ENCODE data around the gene HIBADH.

- TF ChIP-seq, protein P1, sequence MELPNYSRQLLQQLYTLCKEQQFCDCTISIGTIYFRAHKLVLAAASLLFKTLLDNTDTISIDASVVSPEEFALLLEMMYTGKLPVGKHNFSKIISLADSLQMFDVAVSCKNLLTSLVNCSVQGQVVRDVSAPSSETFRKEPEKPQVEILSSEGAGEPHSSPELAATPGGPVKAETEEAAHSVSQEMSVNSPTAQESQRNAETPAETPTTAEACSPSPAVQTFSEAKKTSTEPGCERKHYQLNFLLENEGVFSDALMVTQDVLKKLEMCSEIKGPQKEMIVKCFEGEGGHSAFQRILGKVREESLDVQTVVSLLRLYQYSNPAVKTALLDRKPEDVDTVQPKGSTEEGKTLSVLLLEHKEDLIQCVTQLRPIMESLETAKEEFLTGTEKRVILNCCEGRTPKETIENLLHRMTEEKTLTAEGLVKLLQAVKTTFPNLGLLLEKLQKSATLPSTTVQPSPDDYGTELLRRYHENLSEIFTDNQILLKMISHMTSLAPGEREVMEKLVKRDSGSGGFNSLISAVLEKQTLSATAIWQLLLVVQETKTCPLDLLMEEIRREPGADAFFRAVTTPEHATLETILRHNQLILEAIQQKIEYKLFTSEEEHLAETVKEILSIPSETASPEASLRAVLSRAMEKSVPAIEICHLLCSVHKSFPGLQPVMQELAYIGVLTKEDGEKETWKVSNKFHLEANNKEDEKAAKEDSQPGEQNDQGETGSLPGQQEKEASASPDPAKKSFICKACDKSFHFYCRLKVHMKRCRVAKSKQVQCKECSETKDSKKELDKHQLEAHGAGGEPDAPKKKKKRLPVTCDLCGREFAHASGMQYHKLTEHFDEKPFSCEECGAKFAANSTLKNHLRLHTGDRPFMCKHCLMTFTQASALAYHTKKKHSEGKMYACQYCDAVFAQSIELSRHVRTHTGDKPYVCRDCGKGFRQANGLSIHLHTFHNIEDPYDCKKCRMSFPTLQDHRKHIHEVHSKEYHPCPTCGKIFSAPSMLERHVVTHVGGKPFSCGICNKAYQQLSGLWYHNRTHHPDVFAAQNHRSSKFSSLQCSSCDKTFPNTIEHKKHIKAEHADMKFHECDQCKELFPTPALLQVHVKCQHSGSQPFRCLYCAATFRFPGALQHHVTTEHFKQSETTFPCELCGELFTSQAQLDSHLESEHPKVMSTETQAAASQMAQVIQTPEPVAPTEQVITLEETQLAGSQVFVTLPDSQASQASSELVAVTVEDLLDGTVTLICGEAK (IDR thresholded peaks at IDR 0.05), result no peak
- TF ChIP-seq, protein P1 (CRISPR knock-in tag; IDR thresholded peaks at IDR 0.05), result no peak
- TF ChIP-seq JUN (IDR thresholded peaks at IDR 0.05; ENCODE audit: borderline replicate concordance, low read depth, low read length) (no peak), JUN (CRISPR knock-in tag; IDR thresholded peaks at IDR 0.05; ENCODE audit: borderline replicate concordance) (no peak), PHF8 (IDR thresholded peaks at IDR 0.05; ENCODE audit: borderline replicate concordance, low read length) (no peak), MTA1 (IDR thresholded peaks at IDR 0.05; ENCODE audit: borderline replicate concordance) (no peak), NFIC (IDR thresholded peaks at IDR 0.05) (no peak), ERF (CRISPR knock-in tag; IDR thresholded peaks at IDR 0.05) (no peak), ZNF24 (IDR thresholded peaks at IDR 0.05) (no peak), EZH2 (IDR thresholded peaks at IDR 0.05; ENCODE audit: borderline replicate concordance, low read depth, low read length) (no peak), ATF6 (CRISPR knock-in tag; IDR thresholded peaks at IDR 0.05) (no peak), TCF7L2 (IDR thresholded peaks at IDR 0.05; ENCODE audit: low read depth, low read length) (no peak), FOXK1 (CRISPR knock-in tag; IDR thresholded peaks at IDR 0.05; ENCODE audit: borderline replicate concordance) (no peak), USF2 (CRISPR knock-in tag; IDR thresholded peaks at IDR 0.05) (no peak)
- TF ChIP-seq, protein P2, sequence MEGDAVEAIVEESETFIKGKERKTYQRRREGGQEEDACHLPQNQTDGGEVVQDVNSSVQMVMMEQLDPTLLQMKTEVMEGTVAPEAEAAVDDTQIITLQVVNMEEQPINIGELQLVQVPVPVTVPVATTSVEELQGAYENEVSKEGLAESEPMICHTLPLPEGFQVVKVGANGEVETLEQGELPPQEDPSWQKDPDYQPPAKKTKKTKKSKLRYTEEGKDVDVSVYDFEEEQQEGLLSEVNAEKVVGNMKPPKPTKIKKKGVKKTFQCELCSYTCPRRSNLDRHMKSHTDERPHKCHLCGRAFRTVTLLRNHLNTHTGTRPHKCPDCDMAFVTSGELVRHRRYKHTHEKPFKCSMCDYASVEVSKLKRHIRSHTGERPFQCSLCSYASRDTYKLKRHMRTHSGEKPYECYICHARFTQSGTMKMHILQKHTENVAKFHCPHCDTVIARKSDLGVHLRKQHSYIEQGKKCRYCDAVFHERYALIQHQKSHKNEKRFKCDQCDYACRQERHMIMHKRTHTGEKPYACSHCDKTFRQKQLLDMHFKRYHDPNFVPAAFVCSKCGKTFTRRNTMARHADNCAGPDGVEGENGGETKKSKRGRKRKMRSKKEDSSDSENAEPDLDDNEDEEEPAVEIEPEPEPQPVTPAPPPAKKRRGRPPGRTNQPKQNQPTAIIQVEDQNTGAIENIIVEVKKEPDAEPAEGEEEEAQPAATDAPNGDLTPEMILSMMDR (IDR thresholded peaks at IDR 0.05 in 2 of 3, conservative IDR thresholded peaks at IDR 0.05 in 1 of 3; ENCODE audit: insufficient read depth in 2 of 3, low read depth in 1 of 3, low read length in 3 of 3), result no peak
- TF ChIP-seq, protein P3, sequence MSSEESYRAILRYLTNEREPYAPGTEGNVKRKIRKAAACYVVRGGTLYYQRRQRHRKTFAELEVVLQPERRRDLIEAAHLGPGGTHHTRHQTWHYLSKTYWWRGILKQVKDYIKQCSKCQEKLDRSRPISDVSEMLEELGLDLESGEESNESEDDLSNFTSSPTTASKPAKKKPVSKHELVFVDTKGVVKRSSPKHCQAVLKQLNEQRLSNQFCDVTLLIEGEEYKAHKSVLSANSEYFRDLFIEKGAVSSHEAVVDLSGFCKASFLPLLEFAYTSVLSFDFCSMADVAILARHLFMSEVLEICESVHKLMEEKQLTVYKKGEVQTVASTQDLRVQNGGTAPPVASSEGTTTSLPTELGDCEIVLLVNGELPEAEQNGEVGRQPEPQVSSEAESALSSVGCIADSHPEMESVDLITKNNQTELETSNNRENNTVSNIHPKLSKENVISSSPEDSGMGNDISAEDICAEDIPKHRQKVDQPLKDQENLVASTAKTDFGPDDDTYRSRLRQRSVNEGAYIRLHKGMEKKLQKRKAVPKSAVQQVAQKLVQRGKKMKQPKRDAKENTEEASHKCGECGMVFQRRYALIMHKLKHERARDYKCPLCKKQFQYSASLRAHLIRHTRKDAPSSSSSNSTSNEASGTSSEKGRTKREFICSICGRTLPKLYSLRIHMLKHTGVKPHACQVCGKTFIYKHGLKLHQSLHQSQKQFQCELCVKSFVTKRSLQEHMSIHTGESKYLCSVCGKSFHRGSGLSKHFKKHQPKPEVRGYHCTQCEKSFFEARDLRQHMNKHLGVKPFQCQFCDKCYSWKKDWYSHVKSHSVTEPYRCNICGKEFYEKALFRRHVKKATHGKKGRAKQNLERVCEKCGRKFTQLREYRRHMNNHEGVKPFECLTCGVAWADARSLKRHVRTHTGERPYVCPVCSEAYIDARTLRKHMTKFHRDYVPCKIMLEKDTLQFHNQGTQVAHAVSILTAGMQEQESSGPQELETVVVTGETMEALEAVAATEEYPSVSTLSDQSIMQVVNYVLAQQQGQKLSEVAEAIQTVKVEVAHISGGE (CRISPR knock-in tag; IDR thresholded peaks at IDR 0.05), result no peak
Observed at GRCh38 chr7:27551803-27552400, 110.8 kb downstream of the HIBADH start.
